Measurements from ENCODE around the gene PPIG. TPM values are rescaled to one million over a fixed set of nuclear protein-coding genes. Genes with fewer than 3 reads are reported as not detected.
"Not testable (repeated sequence)": the region's sequence is repeated elsewhere in the genome, so short reads cannot be mapped to it uniquely, and the experiment has no call there.

Gene PPIG
- total RNA-seq, 1 donor from 2014 or later, result 35.5 TPM

DNA sequence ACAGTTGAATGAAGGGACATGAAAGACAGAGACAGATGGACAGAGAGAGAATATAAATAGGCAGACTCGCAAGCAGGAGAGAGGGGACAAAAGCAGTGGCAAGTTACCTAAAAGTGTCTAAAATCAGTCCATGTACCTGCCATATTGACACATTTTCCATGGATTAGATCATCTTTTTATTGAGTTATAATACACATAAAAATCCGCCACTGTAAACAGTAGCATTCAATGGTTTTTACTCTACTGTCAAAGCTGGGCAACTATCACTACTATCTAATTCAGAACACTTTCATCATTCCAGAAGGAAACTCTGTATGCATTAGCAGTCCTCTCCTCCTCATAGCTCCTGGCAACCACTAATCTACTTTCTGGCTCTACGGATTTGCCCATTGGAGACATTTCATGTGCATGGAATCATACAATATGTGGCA lies 100.0 kb downstream of the PPIG start:
- ATAC-seq (ENCODE audit: poor library complexity) (no peak), DNase-seq (no peak)
- intact Hi-C loops (cut with DNase I), result no loop called here

DNA sequence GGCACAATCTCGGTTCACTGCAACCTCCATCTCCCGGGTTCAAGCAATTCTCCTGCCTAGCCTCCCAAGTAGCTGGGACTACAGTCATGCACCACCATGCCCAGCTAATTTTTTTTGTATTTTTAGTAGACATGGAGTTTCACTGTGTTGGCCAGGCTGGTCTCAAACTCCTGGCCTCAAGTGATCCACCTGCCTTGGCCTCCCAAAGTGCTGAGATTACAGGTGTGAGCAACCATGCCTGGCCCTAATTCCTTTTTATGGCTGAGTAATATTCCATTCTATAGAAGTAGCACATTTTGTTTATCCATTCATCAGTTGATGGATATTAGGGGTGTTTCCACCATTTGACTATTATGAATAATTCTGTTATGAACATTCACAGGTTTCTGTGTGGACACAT lies 100.6 kb downstream of the PPIG start:
- intact Hi-C loops (cut with DNase I); DNase-seq; ATAC-seq (ENCODE audit: poor library complexity): not testable (repeated sequence)

DNA sequence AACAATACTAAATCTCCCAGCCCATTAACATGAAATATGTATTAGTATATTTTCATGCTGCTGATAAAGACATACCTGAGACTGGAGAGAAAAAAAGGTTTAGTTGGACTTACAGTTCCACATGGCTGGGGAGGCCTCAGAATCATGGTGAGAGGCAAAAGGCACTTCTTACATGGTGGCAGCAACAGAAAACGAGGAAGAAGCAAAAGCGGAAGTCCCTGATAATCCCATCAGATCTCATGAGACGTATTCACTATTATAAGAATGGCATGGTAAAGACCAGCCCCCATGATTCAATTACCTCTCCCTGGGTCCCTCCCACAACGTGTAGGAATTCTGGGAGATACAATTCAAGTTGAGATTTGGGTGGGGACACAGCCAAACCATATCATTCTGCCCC lies 102.7 kb downstream of the PPIG start:
- DNase-seq; ATAC-seq (ENCODE audit: poor library complexity); intact Hi-C loops (cut with DNase I): not testable (repeated sequence)

GRCh38 chr2:169687943-169688342 lies 103.8 kb downstream of the PPIG start:
- DNase-seq; intact Hi-C loops (cut with DNase I); ATAC-seq (ENCODE audit: poor library complexity): not testable (repeated sequence)

DNA sequence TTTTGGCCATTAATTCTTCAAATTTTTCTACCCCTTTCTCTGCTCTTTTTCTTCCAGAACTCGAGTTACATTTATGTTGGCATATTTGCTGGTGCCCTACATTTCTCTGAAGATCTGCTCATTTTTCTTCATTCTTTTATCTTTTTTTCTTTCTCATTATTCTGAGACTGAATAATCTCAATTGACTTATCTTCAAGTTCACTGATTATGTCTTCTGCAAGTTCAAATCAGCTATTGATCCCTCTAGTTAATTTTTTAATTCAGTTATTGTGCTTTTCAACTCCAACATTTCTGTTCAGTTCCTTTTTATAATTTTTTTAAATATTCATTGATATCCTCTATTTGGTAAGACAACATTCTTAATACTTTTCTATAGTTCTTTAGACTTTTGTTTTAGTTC lies 106.8 kb downstream of the PPIG start:
- ATAC-seq (ENCODE audit: poor library complexity), result no peak
- intact Hi-C loops (cut with DNase I), result no loop called here

More for the DNA sequence above, 106.8 kb downstream of the PPIG start:
- DNase-seq, result no peak

Other genes with a start within 250 kb of the PPIG start
- not detected for gene LRP2, start 221.8 kb upstream of the PPIG start, total RNA-seq
- 7.4 TPM for gene BBS5, start 104.9 kb upstream of the PPIG start, total RNA-seq
- gene KLHL41, start 74.6 kb upstream of the PPIG start, total RNA-seq, result 139 TPM
- gene FASTKD1, start 10.5 kb upstream of the PPIG start, total RNA-seq, result 111 TPM
- gene CFAP210, start 110.1 kb downstream of the PPIG start, total RNA-seq, result not detected
- gene PHOSPHO2, start 110.1 kb downstream of the PPIG start, total RNA-seq, result 3.3 TPM
- 23.0 TPM for gene KLHL23, start 149.5 kb downstream of the PPIG start, total RNA-seq
- 45.4 TPM for gene SSB, start 214.5 kb downstream of the PPIG start, total RNA-seq
- 69.1 TPM for gene METTL5, start 240.6 kb downstream of the PPIG start, total RNA-seq
- 112 TPM for gene UBR3, start 243.1 kb downstream of the PPIG start, total RNA-seq

Data from Right ventricle myocardium superior (tissue), 1 donor.